Esophagus squamous epithelium (tissue), 4 donors: ENCODE results near the gene SNX24.

ENCODE experiments used
- POLR2A ChIP-seq, 4 donors: fragments of 450-650 bp; IDR thresholded peaks; one replicate each; pipeline ENCODE4 v1.6.1; 2017; ENCODE audit warnings: antibody characterized with exemption in 4 of 4, mild to moderate bottlenecking in 4 of 4, moderate library complexity in 3 of 4
- TF ChIP-seq, protein P1 (sequence below), 6 experiments: fragments of 450-650 bp in 4 of 6; fragments of 200-600 bp in 2 of 6; sonication (generic) in 2 of 6; IDR thresholded peaks; one replicate each; pipeline ENCODE4 v1.5.1; 2016 to 2019; ENCODE audit warnings: antibody characterized with exemption in 6 of 6, mild to moderate bottlenecking in 4 of 6, moderate library complexity in 4 of 6

- TF ChIP-seq, protein P1, sequence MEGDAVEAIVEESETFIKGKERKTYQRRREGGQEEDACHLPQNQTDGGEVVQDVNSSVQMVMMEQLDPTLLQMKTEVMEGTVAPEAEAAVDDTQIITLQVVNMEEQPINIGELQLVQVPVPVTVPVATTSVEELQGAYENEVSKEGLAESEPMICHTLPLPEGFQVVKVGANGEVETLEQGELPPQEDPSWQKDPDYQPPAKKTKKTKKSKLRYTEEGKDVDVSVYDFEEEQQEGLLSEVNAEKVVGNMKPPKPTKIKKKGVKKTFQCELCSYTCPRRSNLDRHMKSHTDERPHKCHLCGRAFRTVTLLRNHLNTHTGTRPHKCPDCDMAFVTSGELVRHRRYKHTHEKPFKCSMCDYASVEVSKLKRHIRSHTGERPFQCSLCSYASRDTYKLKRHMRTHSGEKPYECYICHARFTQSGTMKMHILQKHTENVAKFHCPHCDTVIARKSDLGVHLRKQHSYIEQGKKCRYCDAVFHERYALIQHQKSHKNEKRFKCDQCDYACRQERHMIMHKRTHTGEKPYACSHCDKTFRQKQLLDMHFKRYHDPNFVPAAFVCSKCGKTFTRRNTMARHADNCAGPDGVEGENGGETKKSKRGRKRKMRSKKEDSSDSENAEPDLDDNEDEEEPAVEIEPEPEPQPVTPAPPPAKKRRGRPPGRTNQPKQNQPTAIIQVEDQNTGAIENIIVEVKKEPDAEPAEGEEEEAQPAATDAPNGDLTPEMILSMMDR (IDR thresholded peaks at IDR 0.05) = no peak
- no peak for TF ChIP-seq POLR2A (IDR thresholded peaks at IDR 0.05)
These were observed 92.5 kb downstream of the SNX24 start for GRCh38 chr5:122937914-122938313.
